ENCODE data around the gene USP10. TPM values are rescaled to one million over a fixed set of nuclear protein-coding genes. Genes with fewer than 3 reads are reported as not detected.

USP10 gene
- polyA plus RNA-seq, 2 donors = 17.1 to 25.9 TPM

- Histone ChIP-seq H3K4me1 (ENCODE audit: control insufficient read depth in 2 of 2, insufficient read depth in 2 of 2, low read length in 1 of 2) (no peaks in the 10 kb centered on the region), H3K9me3 (ENCODE audit: control insufficient read depth in 2 of 2, insufficient read depth in 1 of 2, low read depth in 1 of 2, low read length in 1 of 2) (no peaks in the 10 kb centered on the region), H3K27me3 (ENCODE audit: control insufficient read depth in 1 of 2, insufficient read depth in 2 of 2, low read length in 2 of 2) (no peaks in the 10 kb centered on the region), H3K27ac (ENCODE audit: low read depth in 2 of 2, low read length in 1 of 2) (no peak overlapping the region), H3K36me3 (ENCODE audit: control insufficient read depth in 2 of 2, insufficient read depth in 2 of 2, low read length in 1 of 2) (no peaks in the 10 kb centered on the region), H3K4me3 (ENCODE audit: low read depth in 1 of 2, low read length in 2 of 2) (no peak overlapping the region)
- WGBS, 2 donors = 97 to 100% methylated on average over 1 of the region's 1 CpG
Measured at GRCh38 chr16:84722068-84722467, 22.3 kb downstream of the USP10 start.

- no peaks in the 10 kb centered on the region for H3K4me1 ChIP-seq (ENCODE audit: control insufficient read depth in 2 of 2, insufficient read depth in 2 of 2, low read length in 1 of 2)
- H3K27me3 ChIP-seq (ENCODE audit: control insufficient read depth in 1 of 2, insufficient read depth in 2 of 2, low read length in 2 of 2) = no peaks in the 10 kb centered on the region
- no peaks in the 10 kb centered on the region for H3K9me3 ChIP-seq (ENCODE audit: control insufficient read depth in 2 of 2, insufficient read depth in 1 of 2, low read depth in 1 of 2, low read length in 1 of 2)
- 91% methylated on average over 1 of the region's 1 CpG for WGBS, 2 donors
- H3K36me3 ChIP-seq (ENCODE audit: control insufficient read depth in 2 of 2, insufficient read depth in 2 of 2, low read length in 1 of 2) = no peaks in the 10 kb centered on the region
- H3K27ac ChIP-seq (ENCODE audit: low read depth in 2 of 2, low read length in 1 of 2) = no peak overlapping the region
- no peak overlapping the region for H3K4me3 ChIP-seq (ENCODE audit: low read depth in 1 of 2, low read length in 2 of 2)
Measured at GRCh38 chr16:84723906-84724305, 24.1 kb downstream of the USP10 start.

- 56 to 60% methylated on average over 6 of the region's 6 CpGs for WGBS, 2 donors
- no peak overlapping the region for H3K27ac ChIP-seq (ENCODE audit: low read depth in 2 of 2, low read length in 1 of 2)
- H3K4me3 ChIP-seq (ENCODE audit: low read depth in 1 of 2, low read length in 2 of 2) = no peak overlapping the region
Measured at GRCh38 chr16:84724606-84725309, 25.0 kb downstream of the USP10 start.

GRCh38 chr16:84725481-84726078, 25.8 kb downstream of the USP10 start:
- no peaks in the 10 kb centered on the region for H3K9me3 ChIP-seq (ENCODE audit: control insufficient read depth in 2 of 2, insufficient read depth in 1 of 2, low read depth in 1 of 2, low read length in 1 of 2)
- no peaks in the 10 kb centered on the region for H3K36me3 ChIP-seq (ENCODE audit: control insufficient read depth in 2 of 2, insufficient read depth in 2 of 2, low read length in 1 of 2)
- no peak overlapping the region for H3K4me3 ChIP-seq (ENCODE audit: low read depth in 1 of 2, low read length in 2 of 2)
- H3K27me3 ChIP-seq (ENCODE audit: control insufficient read depth in 1 of 2, insufficient read depth in 2 of 2, low read length in 2 of 2) = no peaks in the 10 kb centered on the region
- no peaks in the 10 kb centered on the region for H3K4me1 ChIP-seq (ENCODE audit: control insufficient read depth in 2 of 2, insufficient read depth in 2 of 2, low read length in 1 of 2)
- no peak overlapping the region for H3K27ac ChIP-seq (ENCODE audit: low read depth in 2 of 2, low read length in 1 of 2)
- WGBS, 2 donors = 39 to 47% methylated on average over 9 of the region's 9 CpGs

More at GRCh38 chr16:84724606-84725309, 25.0 kb downstream of the USP10 start:
- no peaks in the 10 kb centered on the region for H3K4me1 ChIP-seq (ENCODE audit: control insufficient read depth in 2 of 2, insufficient read depth in 2 of 2, low read length in 1 of 2)
- H3K27me3 ChIP-seq (ENCODE audit: control insufficient read depth in 1 of 2, insufficient read depth in 2 of 2, low read length in 2 of 2) = no peaks in the 10 kb centered on the region
- no peaks in the 10 kb centered on the region for H3K9me3 ChIP-seq (ENCODE audit: control insufficient read depth in 2 of 2, insufficient read depth in 1 of 2, low read depth in 1 of 2, low read length in 1 of 2)
- H3K36me3 ChIP-seq (ENCODE audit: control insufficient read depth in 2 of 2, insufficient read depth in 2 of 2, low read length in 1 of 2) = no peaks in the 10 kb centered on the region

- Histone ChIP-seq H3K4me1 (ENCODE audit: control insufficient read depth in 2 of 2, insufficient read depth in 2 of 2, low read length in 1 of 2) (no peaks in the 10 kb centered on the region), H3K27ac (ENCODE audit: low read depth in 2 of 2, low read length in 1 of 2) (peak overlapping the region in 1 of 2 donors; percentile 49), H3K9me3 (ENCODE audit: control insufficient read depth in 2 of 2, insufficient read depth in 1 of 2, low read depth in 1 of 2, low read length in 1 of 2) (no peaks in the 10 kb centered on the region), H3K4me3 (ENCODE audit: low read depth in 1 of 2, low read length in 2 of 2) (peak overlapping the region in 1 of 2 donors; percentile 7), H3K36me3 (ENCODE audit: control insufficient read depth in 2 of 2, insufficient read depth in 2 of 2, low read length in 1 of 2) (no peaks in the 10 kb centered on the region), H3K27me3 (ENCODE audit: control insufficient read depth in 1 of 2, insufficient read depth in 2 of 2, low read length in 2 of 2) (no peaks in the 10 kb centered on the region)
- WGBS, 2 donors = 11 to 15% methylated on average over 12 of the region's 12 CpGs
Measured at GRCh38 chr16:84726079-84726668, 26.4 kb downstream of the USP10 start.

GRCh38 chr16:84726669-84727467, 27.1 kb downstream of the USP10 start:
- H3K36me3 ChIP-seq (ENCODE audit: control insufficient read depth in 2 of 2, insufficient read depth in 2 of 2, low read length in 1 of 2) = no peaks in the 10 kb centered on the region
- H3K27me3 ChIP-seq (ENCODE audit: control insufficient read depth in 1 of 2, insufficient read depth in 2 of 2, low read length in 2 of 2) = no peaks in the 10 kb centered on the region
- no peaks in the 10 kb centered on the region for H3K9me3 ChIP-seq (ENCODE audit: control insufficient read depth in 2 of 2, insufficient read depth in 1 of 2, low read depth in 1 of 2, low read length in 1 of 2)
- peak overlapping the region in 1 of 2 donors; percentile 49 for H3K27ac ChIP-seq (ENCODE audit: low read depth in 2 of 2, low read length in 1 of 2)
- no peak overlapping the region for H3K4me3 ChIP-seq (ENCODE audit: low read depth in 1 of 2, low read length in 2 of 2)
- H3K4me1 ChIP-seq (ENCODE audit: control insufficient read depth in 2 of 2, insufficient read depth in 2 of 2, low read length in 1 of 2) = no peaks in the 10 kb centered on the region
- 62 to 66% methylated on average over 14 of the region's 14 CpGs for WGBS, 2 donors

- H3K36me3 ChIP-seq (ENCODE audit: control insufficient read depth in 2 of 2, insufficient read depth in 2 of 2, low read length in 1 of 2) = no peaks in the 10 kb centered on the region
- H3K4me3 ChIP-seq (ENCODE audit: low read depth in 1 of 2, low read length in 2 of 2) = no peak overlapping the region
- H3K27me3 ChIP-seq (ENCODE audit: control insufficient read depth in 1 of 2, insufficient read depth in 2 of 2, low read length in 2 of 2) = no peaks in the 10 kb centered on the region
- 79 to 82% methylated on average over 10 of the region's 10 CpGs for WGBS, 2 donors
- no peak overlapping the region for H3K27ac ChIP-seq (ENCODE audit: low read depth in 2 of 2, low read length in 1 of 2)
- H3K9me3 ChIP-seq (ENCODE audit: control insufficient read depth in 2 of 2, insufficient read depth in 1 of 2, low read depth in 1 of 2, low read length in 1 of 2) = no peaks in the 10 kb centered on the region
- peaks cover 0 to 4% of the 10 kb centered on the region in 2 donors for H3K4me1 ChIP-seq (ENCODE audit: control insufficient read depth in 2 of 2, insufficient read depth in 2 of 2, low read length in 1 of 2)
Measured at GRCh38 chr16:84728853-84729424, 29.1 kb downstream of the USP10 start.

GRCh38 chr16:84729716-84730320, 30.0 kb downstream of the USP10 start:
- Histone ChIP-seq H3K36me3 (ENCODE audit: control insufficient read depth in 2 of 2, insufficient read depth in 2 of 2, low read length in 1 of 2) (no peaks in the 10 kb centered on the region), H3K4me3 (ENCODE audit: low read depth in 1 of 2, low read length in 2 of 2) (peak overlapping the region in 1 of 2 donors; percentile 3), H3K27me3 (ENCODE audit: control insufficient read depth in 1 of 2, insufficient read depth in 2 of 2, low read length in 2 of 2) (no peaks in the 10 kb centered on the region), H3K9me3 (ENCODE audit: control insufficient read depth in 2 of 2, insufficient read depth in 1 of 2, low read depth in 1 of 2, low read length in 1 of 2) (no peaks in the 10 kb centered on the region), H3K4me1 (ENCODE audit: control insufficient read depth in 2 of 2, insufficient read depth in 2 of 2, low read length in 1 of 2) (peaks cover 0 to 4% of the 10 kb centered on the region in 2 donors), H3K27ac (ENCODE audit: low read depth in 2 of 2, low read length in 1 of 2) (peak overlapping the region; percentile 57 to 72)
- WGBS, 2 donors = 20 to 24% methylated on average over 7 of the region's 7 CpGs

Data from esophagus (tissue), 2 donors.